Vagina (tissue), 2 donors: Measurements from ENCODE around the gene IL1RAPL2. TPM values are rescaled to one million over a fixed set of nuclear protein-coding genes. Genes with fewer than 3 reads are reported as not detected.
"Not testable (repeated sequence)": the region's sequence is repeated elsewhere in the genome, so short reads cannot be mapped to it uniquely, and the experiment has no call there.

Source experiments
- DNase-seq, 2 donors: peaks; one replicate each; pipeline ENCODE4 v3.0.0-alpha.2; 2017; ENCODE audit errors: extremely low spot score in 2 of 2
- H3K27ac ChIP-seq: fragments of 200-600 bp; sonication (generic); one replicate; pipeline ENCODE4 v1.5.1; 2019
- H3K27me3 ChIP-seq: fragments of 200-600 bp; sonication (generic); one replicate; pipeline ENCODE4 v1.5.1; 2019
- H3K36me3 ChIP-seq, 2 donors: fragments of 200-600 bp; sonication (generic); one replicate each; pipeline ENCODE4 v1.5.1; 2017 to 2019
- H3K4me1 ChIP-seq: fragments of 200-600 bp; sonication (generic); one replicate; pipeline ENCODE4 v1.5.1; 2019
- H3K4me3 ChIP-seq, 2 donors: fragments of 200-600 bp; sonication (generic); 1 replicate in 1 of 2; 2 replicates in 1 of 2; pipeline ENCODE4 v1.5.1; 2016 to 2019
- H3K9me3 ChIP-seq: fragments of 200-600 bp; sonication (generic); one replicate; pipeline ENCODE4 v1.5.1; 2019
- CTCF ChIP-seq, 3 experiments: fragments of 450-650 bp in 2 of 3; fragments of 200-600 bp in 1 of 3; sonication (generic) in 1 of 3; IDR thresholded peaks; one replicate each; pipeline ENCODE4 v1.5.1; 2017 to 2019; ENCODE audit warnings: antibody characterized with exemption in 3 of 3, mild to moderate bottlenecking in 2 of 3, moderate library complexity in 2 of 3
- POLR2A ChIP-seq, 2 donors: fragments of 450-650 bp; IDR thresholded peaks; one replicate each; pipeline ENCODE4 v1.6.1; 2017; ENCODE audit warnings: antibody characterized with exemption in 2 of 2, mild to moderate bottlenecking in 2 of 2, moderate library complexity in 2 of 2
- POLR2AphosphoS5 ChIP-seq, 2 donors: sonication (generic); formaldehyde crosslinking; IDR thresholded peaks; one replicate each; pipeline ENCODE4 v1.9.0; 2017; ENCODE audit warnings: antibody characterized with exemption in 2 of 2, mild to moderate bottlenecking in 2 of 2, low read depth in 1 of 2; ENCODE audit not compliant: insufficient read depth in 1 of 2
- intact Hi-C: fragments of 100-400 bp; cut with DNase I; formaldehyde crosslinking; loops from one replicate; pipeline ENCODE4 v1.15.1; 2023
- total RNA-seq: library from RNA; depleted of rRNA; stranded (reverse); fragments of >200 nt; gene quantifications from one replicate; pipeline ENCODE4 v1.2.3, GENCODE V29; 2016

IL1RAPL2 gene
- total RNA-seq, 1 donor from 2014 or later, result 0.25 TPM

- no peaks in the 10 kb centered on the region for H3K27me3 ChIP-seq
- TF ChIP-seq CTCF (IDR thresholded peaks at IDR 0.05), result no peak
- no peaks in the 10 kb centered on the region for H3K4me1 ChIP-seq
- intact Hi-C loops, result no loop called here
- H3K27ac ChIP-seq, result no peak overlapping the region
- no peaks in the 10 kb centered on the region for H3K9me3 ChIP-seq
- DNase-seq, result no peak
- no peaks in the 10 kb centered on the region for H3K36me3 ChIP-seq
- no peak overlapping the region for H3K4me3 ChIP-seq
Measured at GRCh38 chrX:105109936-105110335, 543.9 kb downstream of the IL1RAPL2 start.

GRCh38 chrX:105114554-105115130 is 548.6 kb downstream of the IL1RAPL2 start:
- Histone ChIP-seq H3K27me3 (no peaks in the 10 kb centered on the region), H3K4me1 (no peaks in the 10 kb centered on the region), H3K9me3 (no peaks in the 10 kb centered on the region), H3K27ac (no peak overlapping the region), H3K36me3 (no peaks in the 10 kb centered on the region), H3K4me3 (no peak overlapping the region)
- no peak for TF ChIP-seq CTCF (IDR thresholded peaks at IDR 0.05)
- no peak for TF ChIP-seq POLR2AphosphoS5 (IDR thresholded peaks at IDR 0.05; ENCODE audit: insufficient read depth in 1 of 2, low read depth in 1 of 2)
- TF ChIP-seq POLR2A (IDR thresholded peaks at IDR 0.05), result no peak
- intact Hi-C loops, result no loop called here
- no peak for DNase-seq

GRCh38 chrX:105115596-105116320 is 549.8 kb downstream of the IL1RAPL2 start:
- H3K27ac ChIP-seq, H3K4me1 ChIP-seq, intact Hi-C loops, H3K9me3 ChIP-seq, H3K4me3 ChIP-seq, H3K36me3 ChIP-seq, H3K27me3 ChIP-seq, DNase-seq: not testable (repeated sequence)

- H3K4me1 ChIP-seq, result no peaks in the 10 kb centered on the region
- H3K36me3 ChIP-seq, result no peaks in the 10 kb centered on the region
- DNase-seq, result no peak
- intact Hi-C loops, result no loop called here
- no peak overlapping the region for H3K27ac ChIP-seq
- H3K9me3 ChIP-seq, result no peaks in the 10 kb centered on the region
- no peak overlapping the region for H3K4me3 ChIP-seq
- no peak for TF ChIP-seq POLR2AphosphoS5 (IDR thresholded peaks at IDR 0.05; ENCODE audit: insufficient read depth in 1 of 2, low read depth in 1 of 2)
- no peaks in the 10 kb centered on the region for H3K27me3 ChIP-seq
Measured at GRCh38 chrX:105116486-105116885, 550.5 kb downstream of the IL1RAPL2 start.

- no peaks in the 10 kb centered on the region for H3K9me3 ChIP-seq
- no peak overlapping the region for H3K4me3 ChIP-seq
- H3K4me1 ChIP-seq, result no peaks in the 10 kb centered on the region
- intact Hi-C loops, result no loop called here
- no peak for TF ChIP-seq POLR2AphosphoS5 (IDR thresholded peaks at IDR 0.05; ENCODE audit: insufficient read depth in 1 of 2, low read depth in 1 of 2)
- no peak for TF ChIP-seq CTCF (IDR thresholded peaks at IDR 0.05)
- no peak for TF ChIP-seq POLR2A (IDR thresholded peaks at IDR 0.05)
- no peaks in the 10 kb centered on the region for H3K27me3 ChIP-seq
- no peak for DNase-seq
- no peak overlapping the region for H3K27ac ChIP-seq
- H3K36me3 ChIP-seq, result no peaks in the 10 kb centered on the region
Measured at GRCh38 chrX:105117621-105118020, 551.6 kb downstream of the IL1RAPL2 start.

GRCh38 chrX:105120463-105120862 is 554.5 kb downstream of the IL1RAPL2 start:
- TF ChIP-seq POLR2AphosphoS5 (IDR thresholded peaks at IDR 0.05; ENCODE audit: insufficient read depth in 1 of 2, low read depth in 1 of 2) (no peak), POLR2A (IDR thresholded peaks at IDR 0.05) (no peak), CTCF (IDR thresholded peaks at IDR 0.05) (no peak)
- Histone ChIP-seq H3K4me3 (no peak overlapping the region), H3K9me3 (no peaks in the 10 kb centered on the region), H3K27ac (no peak overlapping the region), H3K27me3 (no peaks in the 10 kb centered on the region), H3K4me1 (no peaks in the 10 kb centered on the region), H3K36me3 (no peaks in the 10 kb centered on the region)
- intact Hi-C loops, result no loop called here
- DNase-seq, result no peak
